DMS114 treated with DMSO at 0.1 percent for 48 hours (cell line): ENCODE measurements around the gene ANGPTL8.

ENCODE experiments used
- DNase-seq: peaks from one replicate; lab custom pipeline; 2025; ENCODE audit not compliant: unreplicated experiment; lab: John Stamatoyannopoulos, UW

Gene ANGPTL8

DNA sequence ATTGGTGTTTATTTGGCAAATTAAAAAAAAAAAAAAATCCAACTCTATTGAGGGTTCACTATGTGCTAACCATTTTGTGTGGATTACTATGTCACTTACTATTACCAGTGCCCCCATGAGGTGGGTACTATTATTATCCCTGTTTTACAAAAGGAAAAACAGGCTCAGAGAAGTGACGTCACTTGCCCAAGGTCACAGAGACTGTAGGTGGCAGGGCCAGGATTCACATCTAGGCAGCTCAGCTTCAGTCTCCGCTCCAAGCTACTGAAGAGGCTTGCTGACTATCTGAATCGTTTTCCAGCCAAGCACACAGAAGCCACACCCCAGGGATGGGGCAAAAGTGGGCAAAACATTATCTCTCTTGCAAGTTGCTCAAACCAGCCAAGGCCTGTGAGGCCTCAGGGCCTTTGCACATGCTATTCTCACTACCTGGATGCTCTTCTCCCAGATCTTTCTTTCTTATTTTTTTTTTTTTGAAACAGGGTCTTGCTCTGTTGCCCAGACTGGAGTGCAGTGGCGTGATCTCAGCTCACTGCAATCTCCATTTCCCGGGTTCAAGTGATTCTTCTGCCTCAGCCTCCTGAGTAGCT is 4.8 kb upstream of the ANGPTL8 start:
- no peak for DNase-seq

DNA sequence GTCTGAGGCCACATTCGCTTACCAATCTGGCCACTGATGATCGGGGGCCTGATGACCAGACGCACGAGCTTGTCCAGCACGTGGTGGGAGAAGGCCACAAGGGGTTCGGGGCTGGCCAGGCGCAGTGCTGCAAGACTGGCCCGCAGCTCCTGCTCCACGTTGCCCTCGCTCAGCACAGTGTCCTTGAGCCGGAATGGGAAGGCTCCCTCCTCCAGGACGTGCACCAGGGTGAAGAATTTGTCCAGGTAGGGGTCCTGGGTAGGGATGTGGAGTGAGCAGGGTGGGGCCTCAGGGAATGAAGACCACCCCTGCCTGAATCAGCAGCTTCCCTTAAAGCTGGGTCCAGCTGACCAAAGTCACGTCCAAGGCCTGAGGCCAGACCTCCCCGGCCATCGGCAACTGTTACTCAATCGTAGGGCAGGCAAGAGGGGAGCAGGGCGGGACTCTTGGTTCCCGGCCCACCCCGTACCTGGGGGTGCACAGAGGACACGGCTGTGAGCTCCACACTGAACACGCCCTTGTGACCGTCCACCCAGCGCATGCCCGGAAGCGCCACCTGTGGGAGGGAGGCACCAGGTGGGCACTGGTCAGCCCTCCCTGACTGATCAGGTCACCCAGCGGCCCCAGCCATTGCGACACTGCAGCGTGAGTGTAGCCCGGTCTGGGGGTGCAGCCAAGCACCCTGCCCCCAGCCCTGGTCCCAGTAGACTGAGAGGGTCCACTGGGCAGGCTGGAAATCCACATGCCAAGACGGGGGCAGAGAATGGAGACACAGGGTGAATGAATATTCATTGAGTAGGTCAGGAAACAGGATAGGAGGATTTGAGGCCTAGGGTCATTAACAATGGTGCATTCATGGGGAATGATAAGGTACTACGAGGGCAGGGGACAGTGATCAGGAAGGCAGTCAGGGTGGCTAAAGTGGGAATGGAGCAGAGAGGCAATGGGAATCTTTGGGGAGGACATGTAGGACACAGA is 2.8 kb upstream of the ANGPTL8 start:
- DNase-seq: no peak

GRCh38 chr19:11237321-11237720 is 2.1 kb upstream of the ANGPTL8 start:
- DNase-seq: no peak

- no peak for DNase-seq
Measured at GRCh38 chr19:11238041-11238440, 1.4 kb upstream of the ANGPTL8 start.

DNA sequence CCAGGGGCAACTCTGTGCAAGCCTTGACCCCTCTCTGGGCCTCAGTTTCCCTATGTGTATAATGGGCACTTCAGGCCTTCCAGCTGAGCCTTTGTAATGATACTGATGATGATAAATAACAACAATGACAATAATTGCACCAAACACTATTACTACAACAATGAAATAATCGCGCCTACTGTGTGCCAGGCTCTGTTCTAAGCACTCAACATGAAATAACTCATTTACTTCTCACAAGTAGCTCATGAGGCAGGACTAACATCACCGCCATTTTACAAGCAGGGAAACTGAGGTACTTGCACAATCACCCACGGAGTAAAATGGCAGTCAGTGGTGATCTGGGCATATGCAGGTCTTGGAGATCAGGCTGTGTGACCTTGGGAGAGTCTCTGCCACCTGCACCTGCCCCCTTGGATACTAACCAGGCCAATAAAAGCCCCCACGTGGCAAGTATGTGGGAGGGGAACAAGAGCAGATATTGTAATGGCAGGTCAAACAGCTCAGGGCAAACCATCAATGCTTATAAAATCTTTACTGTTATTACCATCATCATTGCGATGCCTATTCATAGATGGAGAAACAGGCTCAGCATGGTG is 540 bp upstream of the ANGPTL8 start:
- DNase-seq: no peak

DNA sequence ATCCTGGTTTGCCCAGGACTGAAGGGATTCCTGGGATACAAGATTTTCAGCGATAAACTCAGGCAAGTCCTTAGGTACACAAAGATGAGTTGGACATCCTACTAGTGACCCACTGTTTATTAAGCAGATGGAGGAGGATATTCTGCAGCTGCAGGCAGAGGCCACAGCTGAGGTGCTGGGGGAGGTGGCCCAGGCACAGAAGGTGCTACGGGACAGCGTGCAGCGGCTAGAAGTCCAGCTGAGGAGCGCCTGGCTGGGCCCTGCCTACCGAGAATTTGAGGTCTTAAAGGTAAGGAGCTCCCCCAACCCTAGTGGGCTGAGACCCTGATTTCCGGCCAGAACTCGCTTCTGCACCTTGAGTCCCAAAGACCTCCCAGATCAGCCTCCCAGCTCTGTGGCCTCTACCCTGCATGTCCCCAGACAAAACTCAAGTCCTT is 607 bp downstream of the ANGPTL8 start:
- no peak for DNase-seq

DNA sequence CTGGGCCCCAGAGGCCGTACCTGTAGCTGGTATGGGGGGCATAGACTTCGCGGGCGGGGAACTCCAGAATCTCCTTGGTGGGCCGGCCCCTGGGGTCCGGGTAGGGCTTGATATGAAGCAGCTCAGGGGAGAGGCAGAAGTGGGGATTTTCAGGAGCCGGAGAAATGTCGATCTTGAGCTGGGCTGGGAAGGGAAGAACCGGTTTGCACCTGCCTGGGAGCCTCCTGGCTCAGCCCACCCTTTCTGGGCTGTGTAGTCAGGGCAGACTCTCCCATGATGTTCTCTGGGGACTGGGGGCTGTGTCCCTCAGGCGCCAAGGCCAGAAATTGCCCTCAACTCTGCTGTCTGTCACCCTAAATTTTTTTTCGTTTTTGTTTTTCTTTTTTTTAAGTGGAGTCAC is 2.6 kb downstream of the ANGPTL8 start:
- DNase-seq: no peak

- peak; percentile 10 for DNase-seq
Measured at GRCh38 chr19:11242864-11243797, 3.7 kb downstream of the ANGPTL8 start.

DNA sequence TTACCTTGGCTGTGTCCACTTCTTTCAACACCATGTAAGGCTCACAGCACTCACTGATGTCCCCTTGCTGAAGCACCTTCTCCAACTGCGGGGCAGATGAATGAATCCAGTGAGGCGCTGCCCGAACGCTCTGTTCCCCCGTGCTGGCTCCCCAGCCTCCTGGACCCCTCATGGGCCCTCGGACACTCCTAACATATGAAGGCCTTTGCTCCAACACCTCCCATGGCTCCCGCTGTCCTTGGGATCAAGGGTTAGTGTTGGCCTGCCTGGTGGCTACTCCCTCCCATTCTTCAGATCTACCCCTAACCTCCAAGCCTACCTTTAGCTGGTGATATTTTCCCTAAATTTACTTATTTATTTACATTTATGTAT is 4.4 kb downstream of the ANGPTL8 start:
- DNase-seq: no peak

DNA sequence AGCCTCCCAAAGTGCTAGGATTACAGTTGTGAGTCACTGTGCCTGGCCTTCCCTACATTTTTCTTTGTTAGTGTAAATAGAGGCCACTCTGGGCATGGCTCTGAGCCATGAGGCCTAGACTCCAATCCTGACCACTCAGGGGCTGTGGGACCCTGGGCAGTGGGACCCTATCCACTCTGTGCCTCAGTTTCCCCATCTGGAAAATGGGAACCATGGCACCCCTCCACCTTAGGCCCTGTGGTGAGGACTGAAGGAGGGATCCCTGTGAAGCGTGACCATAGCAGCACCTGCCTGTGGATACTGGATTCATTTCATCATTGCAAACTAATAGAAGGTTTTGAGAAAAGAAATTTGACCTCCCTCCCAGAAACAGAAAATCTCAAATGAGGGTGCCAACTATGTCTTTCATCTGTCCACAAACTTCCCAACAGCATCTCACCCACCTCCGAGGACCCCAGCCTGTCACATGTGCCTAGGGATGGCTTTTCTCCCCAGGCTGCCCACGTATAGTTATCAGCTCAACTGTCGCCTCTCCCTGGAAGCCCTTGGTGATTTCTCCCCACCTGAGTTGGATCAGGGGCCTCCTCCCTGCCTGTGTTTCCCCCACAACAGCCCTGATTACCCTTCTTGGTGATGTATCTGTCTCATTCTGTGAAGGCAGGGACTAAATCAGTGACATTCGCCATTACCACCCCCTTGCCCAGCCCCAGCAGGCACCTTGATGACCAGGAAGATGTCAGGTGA is 5.6 kb downstream of the ANGPTL8 start:
- DNase-seq: no peak

DNA sequence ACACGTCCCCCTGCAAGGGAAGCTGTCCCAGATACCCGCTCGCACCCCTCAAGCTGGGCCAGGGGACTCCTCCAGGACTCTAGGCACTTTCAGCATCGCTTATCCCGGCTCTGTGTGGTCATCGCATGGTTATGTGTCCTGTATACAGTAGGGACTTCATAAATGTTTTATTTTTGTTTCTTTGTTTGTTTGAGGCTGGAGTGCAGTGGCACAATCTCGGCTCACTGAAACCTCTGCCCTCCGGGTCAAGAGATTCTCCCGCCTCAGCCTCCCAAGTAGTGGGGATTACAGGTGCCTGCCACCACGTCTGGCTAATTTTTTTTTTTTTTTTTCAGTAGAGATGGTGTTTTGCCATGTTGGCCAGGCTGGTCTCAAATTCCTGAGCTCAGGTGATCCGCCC is 7.5 kb downstream of the ANGPTL8 start:
- no peak for DNase-seq

GRCh38 chr19:11247391-11247790 is 8.0 kb downstream of the ANGPTL8 start:
- no peak for DNase-seq

- DNase-seq: no peak
Measured at GRCh38 chr19:11247934-11248333, 8.5 kb downstream of the ANGPTL8 start.

GRCh38 chr19:11248852-11249251 is 9.4 kb downstream of the ANGPTL8 start:
- DNase-seq: no peak

DNA sequence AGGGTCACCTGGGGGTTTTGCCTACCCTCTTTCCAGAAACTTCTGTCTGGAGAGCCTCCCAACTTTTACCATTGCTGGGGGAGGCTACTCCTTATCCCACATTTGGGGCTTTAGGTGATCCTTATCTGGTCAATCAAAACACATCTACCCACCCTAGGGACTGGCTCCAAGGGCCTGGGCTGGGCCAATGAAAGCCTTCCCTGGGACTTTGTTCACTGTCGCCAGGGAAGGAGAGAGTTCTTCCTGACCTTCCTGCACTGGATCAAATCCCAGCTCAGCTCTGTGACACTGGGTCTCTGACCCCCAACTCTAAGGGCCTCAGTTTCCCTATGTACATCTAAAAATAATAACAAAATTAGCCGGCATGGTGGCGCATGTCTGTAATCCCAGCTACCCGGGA is 11.8 kb downstream of the ANGPTL8 start:
- DNase-seq: no peak

DNA sequence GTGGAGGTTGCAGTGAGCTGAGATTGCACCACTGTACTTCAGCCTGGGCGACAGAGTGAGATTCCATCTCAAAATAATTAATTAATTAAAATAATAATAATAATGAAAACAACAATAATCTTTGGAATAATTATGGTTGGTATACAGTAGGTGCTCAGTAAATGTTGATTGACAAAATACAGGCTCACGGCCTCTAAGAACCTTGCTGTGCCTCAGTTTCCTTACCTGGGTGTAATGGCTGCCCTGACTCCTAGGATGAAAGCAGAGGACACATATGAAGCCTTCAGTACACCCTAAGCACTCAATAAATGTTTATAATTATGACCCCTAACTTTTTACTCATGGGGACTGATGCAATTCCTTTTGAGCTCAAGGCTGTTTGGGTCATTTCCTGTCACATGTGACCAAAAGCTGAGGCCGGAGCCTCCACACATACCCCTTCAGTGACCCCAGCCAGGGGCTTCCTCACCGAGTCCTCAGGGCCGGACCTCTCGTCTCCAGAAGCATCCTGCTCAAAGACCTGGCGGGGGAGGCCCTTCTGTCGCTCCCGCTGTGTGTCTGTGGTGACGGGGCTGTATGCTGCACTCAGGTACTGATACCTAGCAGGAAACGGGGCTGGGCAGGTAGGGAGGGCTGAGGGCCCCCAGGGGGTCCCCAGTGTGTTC is 12.4 kb downstream of the ANGPTL8 start:
- no peak for DNase-seq

DNA sequence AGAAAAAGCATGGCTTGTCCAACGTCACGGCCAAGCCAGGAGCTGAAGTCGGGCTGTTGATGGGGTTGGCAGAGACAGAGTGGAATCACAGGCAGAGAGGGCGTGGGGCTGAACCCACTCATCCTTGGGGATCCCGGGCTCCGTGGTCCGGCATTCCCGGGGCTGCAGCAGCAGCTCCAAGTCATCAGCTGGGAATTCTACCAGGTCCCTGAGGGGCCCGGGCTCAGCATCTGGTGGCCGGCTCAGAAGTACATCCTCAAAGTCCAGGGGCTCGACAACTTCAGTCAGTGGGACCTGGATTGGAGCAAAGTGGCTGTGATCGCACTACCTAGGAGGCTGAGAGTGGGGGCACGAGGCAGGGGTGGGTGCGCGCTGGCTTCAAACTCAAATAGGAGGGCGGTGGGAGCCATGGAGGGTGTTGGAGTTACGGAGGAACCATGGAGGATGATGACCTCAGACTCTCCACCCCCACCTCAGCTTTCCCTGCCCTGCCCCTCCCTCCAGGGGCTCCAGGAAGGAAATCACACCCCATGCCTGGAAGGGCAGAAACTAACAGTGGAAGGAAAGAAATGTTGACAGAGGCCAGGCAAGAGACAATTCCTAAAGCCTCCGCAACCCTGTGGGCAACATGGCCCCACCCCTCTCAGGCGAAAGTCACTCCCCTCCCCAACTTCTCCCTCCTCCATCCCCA is 13.4 kb downstream of the ANGPTL8 start:
- no peak for DNase-seq

- DNase-seq: no peak
Measured at GRCh38 chr19:11254666-11255065, 15.2 kb downstream of the ANGPTL8 start.

DNA sequence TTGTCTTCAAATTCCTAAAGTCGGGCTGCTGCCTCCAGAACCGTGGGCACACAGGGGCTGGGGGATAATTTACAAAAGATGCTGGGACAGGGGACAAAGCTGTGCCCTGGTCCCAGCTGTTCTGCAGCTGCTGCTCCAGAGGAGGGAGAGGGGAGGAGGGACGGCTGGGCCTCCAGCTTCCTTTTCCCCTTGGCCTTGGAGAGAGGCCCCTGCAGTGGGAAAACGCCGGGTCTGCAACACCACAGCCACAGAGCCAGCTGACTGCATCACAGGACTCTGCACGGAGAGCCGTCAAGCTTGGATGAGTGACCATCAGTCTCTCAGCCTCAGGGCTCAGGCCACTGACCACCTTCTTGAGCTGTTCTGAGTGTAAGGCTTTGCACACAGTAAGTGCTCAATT is 16.8 kb downstream of the ANGPTL8 start:
- no peak for DNase-seq
